Endodermal cell (in vitro differentiated cells): Measurements from ENCODE around the gene GALNT14. TPM values are rescaled to one million over a fixed set of nuclear protein-coding genes. Genes with fewer than 3 reads are reported as not detected.

ENCODE experiments used
- DNase-seq: peaks from one replicate; pipeline ENCODE4 v3.0.0-alpha.2; 2017
- H3K27ac ChIP-seq: 2 replicates; pipeline ENCODE4 v1.5.1; 2013; ENCODE audit warnings: mild to moderate bottlenecking, low read depth, low read length, moderate library complexity
- H3K27me3 ChIP-seq: 2 replicates; pipeline ENCODE4 v1.6.1; 2013; ENCODE audit warnings: mild to moderate bottlenecking, low read length, moderate library complexity; ENCODE audit not compliant: insufficient read depth, control insufficient read depth, poor library complexity, severe bottlenecking
- H3K36me3 ChIP-seq: 2 replicates; pipeline ENCODE4 v1.7.0; 2013; ENCODE audit warnings: mild to moderate bottlenecking, low read length, moderate library complexity; ENCODE audit not compliant: control insufficient read depth, insufficient read depth
- H3K4me1 ChIP-seq: one replicate; pipeline ENCODE4 v1.7.0; 2013; ENCODE audit warnings: low read length; ENCODE audit not compliant: control insufficient read depth, insufficient read depth
- H3K4me3 ChIP-seq: 2 replicates; pipeline ENCODE4 v1.5.1; 2013; ENCODE audit warnings: mild to moderate bottlenecking, low read length, moderate library complexity
- H3K9ac ChIP-seq: 2 replicates; pipeline ENCODE4 v1.6.1; 2013; ENCODE audit warnings: mild to moderate bottlenecking, low read length, moderate library complexity; ENCODE audit not compliant: poor library complexity, severe bottlenecking; ENCODE audit errors: extremely low read depth
- H3K9me3 ChIP-seq: 2 replicates; pipeline ENCODE4 v1.6.1; 2013; ENCODE audit warnings: mild to moderate bottlenecking, low read length, moderate library complexity; ENCODE audit not compliant: control insufficient read depth
- H3K27ac Mint-ChIP-seq: 2 replicates; pipeline ENCODE4 v1.8.0; 2020; ENCODE audit warnings: mixed read lengths
- H3K27me3 Mint-ChIP-seq: 2 replicates; pipeline ENCODE4 v1.8.0; 2021; ENCODE audit warnings: mild to moderate bottlenecking, mixed read lengths; ENCODE audit not compliant: insufficient read depth
- H3K36me3 Mint-ChIP-seq: 2 replicates; pipeline ENCODE4 v1.8.0; 2020; ENCODE audit warnings: low read depth, mixed read lengths
- H3K4me1 Mint-ChIP-seq: 2 replicates; pipeline ENCODE4 v1.8.0; 2020; ENCODE audit warnings: mixed read lengths
- H3K4me3 Mint-ChIP-seq: 2 replicates; pipeline ENCODE4 v1.8.0; 2020; ENCODE audit warnings: mild to moderate bottlenecking, moderate library complexity, mixed read lengths
- H3K9me3 Mint-ChIP-seq: 2 replicates; pipeline ENCODE4 v1.8.0; 2020; ENCODE audit warnings: mild to moderate bottlenecking, mixed read lengths
- CTCF ChIP-seq: fragments of 200-600 bp; sonication (generic); conservative IDR thresholded peaks from 2 replicates; pipeline ENCODE4 v1.5.0; 2021; ENCODE audit warnings: antibody characterized with exemption, mild to moderate bottlenecking
- WGBS, 2 experiments: methylation state at CpG; one replicate each; pipeline versions ENCODE4 v1.1.5 to v1.1.7; 2013; ENCODE audit warnings: missing lambda C conversion rate in 2 of 2, mixed read lengths in 1 of 2; ENCODE audit not compliant: insufficient coverage in 1 of 2, insufficient read length in 1 of 2; 5-methylcytosine and 5-hydroxymethylcytosine counted together
- total RNA-seq, 2 donors: library from RNA; stranded (reverse); fragmentation: NEBNext Ultra II Directional in 1 of 2; extraction: Animal tissue kit (Norgen Biotek cat#: 25700) in 1 of 2; gene quantifications; 2 replicates in 1 of 2; 3 replicates in 1 of 2; pipeline ENCODE4 v1.2.1, GENCODE V29; 2021

The GALNT14 gene
- total RNA-seq, 2 donors from 2014 or later = 1.4 TPM

DNA sequence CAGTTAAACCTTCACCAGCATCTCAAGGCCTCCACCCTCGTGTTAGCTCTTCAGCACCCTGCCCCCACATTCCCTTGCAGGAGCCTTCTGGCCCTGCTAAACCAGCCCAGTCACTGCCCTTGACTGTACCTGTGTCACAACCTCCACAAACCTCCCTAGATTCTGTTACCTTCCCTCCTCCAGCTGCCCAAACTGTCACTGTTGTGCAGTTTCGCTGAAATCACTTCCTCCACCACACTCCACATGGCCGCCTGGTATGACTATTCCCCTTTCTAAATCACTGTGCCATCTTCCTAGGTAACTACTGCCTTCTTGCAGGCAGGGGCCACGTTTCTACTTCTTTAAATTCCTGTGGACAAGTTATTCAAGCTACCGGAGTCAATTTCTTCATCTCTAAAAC is 160.2 kb downstream of the GALNT14 start:
- no peaks in the 10 kb centered on the region for H3K36me3 ChIP-seq
- H3K27me3 ChIP-seq = no peaks in the 10 kb centered on the region
- H3K36me3 Mint-ChIP-seq = no peaks in the 10 kb centered on the region
- no peaks in the 10 kb centered on the region for H3K27me3 Mint-ChIP-seq
- no peaks in the 10 kb centered on the region for H3K9me3 Mint-ChIP-seq
- no peak overlapping the region for H3K9ac ChIP-seq
- H3K9me3 ChIP-seq = no peaks in the 10 kb centered on the region
- no peak overlapping the region for H3K27ac Mint-ChIP-seq
- WGBS, 2 experiments = 81 to 88% methylated on average over 5 of the region's 5 CpGs
- H3K4me1 Mint-ChIP-seq = peaks cover 2% of the 10 kb centered on the region
- no peak overlapping the region for H3K4me3 Mint-ChIP-seq
- no peak for DNase-seq
- H3K27ac ChIP-seq = no peak overlapping the region
- TF ChIP-seq CTCF = no peak
- no peak overlapping the region for H3K4me3 ChIP-seq
- H3K4me1 ChIP-seq = no peaks in the 10 kb centered on the region

- no peak overlapping the region for H3K27ac Mint-ChIP-seq
- H3K36me3 Mint-ChIP-seq = no peaks in the 10 kb centered on the region
- no peaks in the 10 kb centered on the region for H3K27me3 ChIP-seq
- no peak for TF ChIP-seq CTCF
- H3K4me1 Mint-ChIP-seq = no peaks in the 10 kb centered on the region
- H3K9ac ChIP-seq = no peak overlapping the region
- H3K27me3 Mint-ChIP-seq = no peaks in the 10 kb centered on the region
- no peak overlapping the region for H3K27ac ChIP-seq
- H3K9me3 Mint-ChIP-seq = no peaks in the 10 kb centered on the region
- H3K4me3 Mint-ChIP-seq = no peak overlapping the region
- 87 to 94% methylated on average over 3 of the region's 3 CpGs for WGBS, 2 experiments
- no peaks in the 10 kb centered on the region for H3K4me1 ChIP-seq
- no peaks in the 10 kb centered on the region for H3K9me3 ChIP-seq
- no peak overlapping the region for H3K4me3 ChIP-seq
- no peak for DNase-seq
- H3K36me3 ChIP-seq = no peaks in the 10 kb centered on the region
Observed at GRCh38 chr2:30975156-30975555, 163.1 kb downstream of the GALNT14 start.

GRCh38 chr2:30974554-30974953 is 163.7 kb downstream of the GALNT14 start:
- no peaks in the 10 kb centered on the region for H3K4me1 ChIP-seq
- H3K9me3 ChIP-seq = no peaks in the 10 kb centered on the region
- H3K27me3 ChIP-seq = no peaks in the 10 kb centered on the region
- Mint-ChIP-seq H3K9me3 (no peaks in the 10 kb centered on the region), H3K27me3 (no peaks in the 10 kb centered on the region), H3K4me1 (no peaks in the 10 kb centered on the region), H3K36me3 (no peaks in the 10 kb centered on the region), H3K4me3 (no peak overlapping the region), H3K27ac (no peak overlapping the region)
- no peak overlapping the region for H3K4me3 ChIP-seq
- WGBS, 2 experiments = 90% methylated on average over 4 to 5 of the region's 5 CpGs
- H3K27ac ChIP-seq = no peak overlapping the region
- no peak for DNase-seq
- no peaks in the 10 kb centered on the region for H3K36me3 ChIP-seq
- TF ChIP-seq CTCF = no peak
- H3K9ac ChIP-seq = no peak overlapping the region
